Measurements from ENCODE around the gene SLC41A3. TPM values are rescaled to one million over a fixed set of nuclear protein-coding genes. Genes with fewer than 3 reads are reported as not detected.
"Not testable (repeated sequence)": the region's sequence is repeated elsewhere in the genome, so short reads cannot be mapped to it uniquely, and the experiment has no call there.

SLC41A3 gene
- polyA plus RNA-seq, 3 donors: 75.0 to 80.6 (median 77.2) TPM

- no peak for DNase-seq (ENCODE audit: low read depth in 3 of 3, low spot score in 2 of 3)
Measured at GRCh38 chr3:126013751-126014156, 70.2 kb downstream of the SLC41A3 start.

DNA sequence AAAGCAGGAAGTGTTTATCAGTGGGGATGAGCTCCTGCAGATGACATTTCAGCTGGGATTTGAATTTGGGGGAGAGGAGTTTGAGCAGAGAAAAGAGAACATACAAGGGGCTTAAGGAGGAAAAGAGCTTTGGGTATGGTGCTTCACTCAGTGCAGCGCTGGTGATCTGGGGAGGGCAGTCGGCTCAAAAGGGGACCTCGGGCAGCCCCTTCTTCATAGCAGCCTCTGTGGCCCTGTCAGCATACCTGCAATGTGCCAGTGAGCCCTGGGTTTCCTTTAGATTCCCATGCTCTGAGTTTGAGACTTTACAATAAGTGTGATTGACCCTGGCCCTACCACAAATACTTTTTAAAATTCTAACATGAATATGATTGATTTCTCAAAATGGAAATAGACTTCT is 74.7 kb downstream of the SLC41A3 start:
- no peak for DNase-seq (ENCODE audit: low read depth in 3 of 3, low spot score in 2 of 3)

DNA sequence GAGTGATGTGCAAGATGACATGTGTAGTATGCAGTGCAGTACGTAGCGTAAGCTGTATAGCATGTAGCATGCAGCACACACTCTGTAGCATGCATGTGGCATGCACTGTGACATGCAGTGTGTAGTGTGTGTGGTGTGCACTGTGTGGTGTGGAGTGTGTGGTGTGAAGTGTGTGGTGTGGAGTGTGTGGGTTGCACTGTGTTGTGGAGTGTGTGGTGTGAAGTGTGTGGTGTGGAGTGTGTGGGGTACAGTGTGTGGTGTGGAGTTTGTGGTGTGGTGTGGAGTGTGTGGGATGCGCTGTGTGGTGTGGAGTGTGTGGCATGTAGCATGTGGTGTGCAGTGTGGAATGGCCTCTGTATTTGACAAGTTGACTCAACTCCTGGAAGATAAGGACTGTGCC is 75.7 kb downstream of the SLC41A3 start:
- DNase-seq (ENCODE audit: low read depth in 3 of 3, low spot score in 2 of 3): no peak

DNA sequence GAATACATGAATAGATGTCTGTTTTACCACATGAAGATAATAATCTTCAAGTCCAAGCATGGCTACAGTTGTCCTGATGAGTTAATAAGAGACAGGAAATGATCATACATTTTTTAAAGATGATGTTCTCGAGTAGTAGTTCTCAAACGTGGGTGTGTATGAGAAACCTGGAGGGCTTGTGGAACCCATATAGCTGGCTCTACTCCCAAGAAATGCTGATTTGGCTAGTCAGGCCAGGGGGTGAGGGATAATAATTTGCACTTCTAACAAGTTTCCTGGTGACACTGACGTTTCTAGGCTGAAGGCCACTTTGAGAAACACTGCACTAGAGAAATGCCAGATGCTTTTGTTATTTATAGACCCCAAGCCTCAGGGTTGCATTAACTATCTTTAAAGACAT is 78.0 kb downstream of the SLC41A3 start:
- DNase-seq (ENCODE audit: low read depth in 3 of 3, low spot score in 2 of 3): no peak

DNA sequence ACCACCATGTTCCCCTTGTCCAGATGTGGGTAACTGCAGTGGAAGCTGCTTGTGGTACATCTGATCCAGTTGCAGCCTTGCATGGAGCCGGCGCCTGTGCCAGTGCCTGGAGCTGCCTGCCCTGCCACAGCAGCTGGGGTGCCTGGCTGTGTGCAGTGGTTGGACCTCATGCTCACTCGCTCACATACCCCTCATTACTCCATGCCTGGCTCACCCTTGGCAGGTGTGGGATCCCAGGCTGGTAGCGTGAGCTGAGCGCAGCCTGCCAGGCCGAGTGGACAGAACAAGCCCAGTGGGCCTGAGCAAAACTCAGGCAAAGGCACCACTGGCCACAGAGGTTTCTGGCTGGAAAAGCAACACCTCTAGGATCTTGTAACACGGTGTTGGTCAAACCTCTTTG is 79.2 kb downstream of the SLC41A3 start:
- no peak for DNase-seq (ENCODE audit: low read depth in 3 of 3, low spot score in 2 of 3)

- no peak for DNase-seq (ENCODE audit: low read depth in 3 of 3, low spot score in 2 of 3)
Measured at GRCh38 chr3:126004217-126004616, 79.7 kb downstream of the SLC41A3 start.

DNA sequence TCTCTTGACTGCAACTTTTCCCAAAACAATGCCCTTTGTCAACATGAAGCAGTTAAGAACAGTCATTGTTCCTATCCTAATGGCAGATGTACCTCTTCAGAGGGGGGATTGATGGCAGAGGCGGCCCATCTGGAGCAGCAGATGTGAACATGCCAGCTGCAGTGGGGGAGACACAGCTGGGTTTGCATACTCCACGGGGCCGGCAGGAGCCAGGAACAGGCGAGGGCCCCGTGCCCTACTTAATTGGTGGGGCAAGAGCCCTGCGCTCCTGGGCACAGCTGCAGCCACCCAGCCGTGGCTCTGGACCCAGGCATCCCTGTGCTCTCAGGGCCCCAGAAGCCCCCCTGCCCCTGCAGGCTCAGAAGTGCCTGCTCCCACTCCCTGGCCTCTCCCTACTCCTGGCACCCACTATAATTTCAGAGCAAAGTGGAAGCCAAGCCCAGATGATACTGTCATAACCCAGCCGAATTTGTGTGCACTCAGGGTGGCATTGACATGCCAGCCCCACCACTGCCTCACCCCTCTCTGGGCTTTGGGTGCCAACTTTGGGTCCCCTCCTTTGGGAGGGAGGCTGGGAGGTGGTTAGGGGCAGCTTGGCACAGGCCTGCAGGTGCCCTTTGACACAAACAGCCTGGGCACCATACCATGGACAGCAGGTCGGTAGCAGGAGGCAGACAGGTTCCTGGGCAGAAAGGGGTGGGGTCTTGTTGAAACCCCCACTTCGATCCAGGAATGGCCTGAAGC is 80.3 kb downstream of the SLC41A3 start:
- DNase-seq (ENCODE audit: low read depth in 3 of 3, low spot score in 2 of 3): no peak

- DNase-seq (ENCODE audit: low read depth in 3 of 3, low spot score in 2 of 3): no peak
Measured at GRCh38 chr3:126002189-126002588, 81.7 kb downstream of the SLC41A3 start.

GRCh38 chr3:125996751-125997150 is 87.2 kb downstream of the SLC41A3 start:
- not testable (repeated sequence) for DNase-seq (ENCODE audit: low read depth in 3 of 3, low spot score in 2 of 3)

DNA sequence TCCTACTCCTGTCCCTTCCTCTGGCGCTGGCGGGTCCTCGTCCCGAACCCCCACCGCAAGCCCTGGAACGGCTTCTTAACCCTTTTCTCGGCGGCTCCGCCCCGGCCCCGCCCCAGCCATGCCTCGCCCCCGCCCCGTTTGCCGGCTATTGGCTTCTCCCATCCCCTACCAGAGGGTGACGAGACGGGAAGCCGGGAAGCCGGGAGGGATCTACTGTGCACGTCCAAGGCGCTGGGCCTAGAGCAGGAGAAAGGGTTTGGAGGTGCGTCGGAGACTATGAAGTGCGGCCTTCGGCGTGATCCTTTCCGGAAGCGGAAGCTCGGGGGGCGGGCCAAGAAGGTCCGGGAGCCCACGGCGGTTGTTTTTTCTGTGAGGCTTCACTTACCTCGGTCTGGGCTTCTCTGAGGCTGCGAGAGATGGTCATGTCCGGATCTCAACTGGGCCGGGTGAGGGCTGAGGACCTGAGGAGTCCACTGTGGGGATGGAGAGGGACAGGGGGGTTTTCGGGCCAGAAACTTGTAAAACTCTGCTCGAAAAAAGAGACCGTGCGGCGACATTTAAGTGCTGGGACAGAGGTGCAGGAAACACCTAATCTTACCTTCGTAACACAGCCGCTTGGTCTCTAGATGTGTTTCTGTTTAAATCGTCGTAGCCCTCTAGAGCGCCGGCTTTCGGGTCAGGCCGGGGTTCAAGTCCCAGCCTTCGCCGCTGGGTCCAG is 93.5 kb downstream of the SLC41A3 start:
- peak; percentile 58 to 80 (median 63) for DNase-seq (ENCODE audit: low read depth in 3 of 3, low spot score in 2 of 3)

DNA sequence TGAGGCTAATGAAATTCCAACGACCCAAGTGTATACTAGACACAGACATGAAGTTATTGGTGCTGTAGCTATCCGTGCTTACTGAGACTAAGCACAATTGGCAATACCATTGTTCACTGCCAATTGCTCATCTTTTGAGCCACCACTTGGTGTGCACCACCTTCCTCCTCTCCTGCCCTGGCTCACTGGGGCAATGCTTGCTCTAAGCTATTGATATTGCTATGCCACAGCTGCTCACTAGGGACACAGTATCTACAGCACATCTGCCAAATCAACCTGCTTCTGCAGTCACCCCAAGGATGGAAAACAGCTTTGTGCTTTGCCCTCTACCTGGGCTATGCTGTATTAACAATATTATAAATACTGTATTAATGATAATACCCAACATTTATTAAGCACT is 99.0 kb downstream of the SLC41A3 start:
- not testable (repeated sequence) for DNase-seq (ENCODE audit: low read depth in 3 of 3, low spot score in 2 of 3)

DNA sequence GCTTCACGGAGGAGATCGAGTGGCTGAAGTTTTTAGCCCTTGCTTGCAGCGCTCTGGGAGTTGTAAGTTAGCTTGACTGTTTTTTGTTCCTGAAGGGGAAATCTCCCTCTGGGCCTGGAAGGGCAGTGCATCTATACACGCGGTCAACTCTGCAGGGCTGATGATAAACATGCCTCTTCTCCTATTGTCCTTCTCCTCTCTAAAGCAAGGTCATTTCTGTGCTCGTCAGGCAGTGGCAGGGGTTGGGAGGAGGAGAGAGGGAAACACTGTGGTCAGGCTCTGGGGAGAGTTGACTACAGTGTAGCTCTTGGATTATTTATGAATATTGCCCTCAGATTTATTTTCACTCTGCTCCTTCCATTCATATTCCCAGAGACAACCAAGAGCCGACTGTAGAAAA is 106.8 kb downstream of the SLC41A3 start:
- not testable (repeated sequence) for DNase-seq (ENCODE audit: low read depth in 3 of 3, low spot score in 2 of 3)

- not testable (repeated sequence) for DNase-seq (ENCODE audit: low read depth in 3 of 3, low spot score in 2 of 3)
Measured at GRCh38 chr3:125976003-125976390, 107.9 kb downstream of the SLC41A3 start.

- not testable (repeated sequence) for DNase-seq (ENCODE audit: low read depth in 3 of 3, low spot score in 2 of 3)
Measured at GRCh38 chr3:125975245-125976002, 108.5 kb downstream of the SLC41A3 start.

- peak in 1 of 3 donors; percentile 15 for DNase-seq (ENCODE audit: low read depth in 3 of 3, low spot score in 2 of 3)
Measured at GRCh38 chr3:125971997-125972944, 111.7 kb downstream of the SLC41A3 start.

GRCh38 chr3:125968701-125969592 is 115.0 kb downstream of the SLC41A3 start, which contains the start of gene ROPN1B:
ROPN1B (plus strand) TSS chr3:125969178; CDS start chr3:125972055, 2,877 bp downstream.
- DNase-seq (ENCODE audit: low read depth in 3 of 3, low spot score in 2 of 3): not testable (repeated sequence)

- not testable (repeated sequence) for DNase-seq (ENCODE audit: low read depth in 3 of 3, low spot score in 2 of 3)
Measured at GRCh38 chr3:125968121-125968520, 115.8 kb downstream of the SLC41A3 start.

DNA sequence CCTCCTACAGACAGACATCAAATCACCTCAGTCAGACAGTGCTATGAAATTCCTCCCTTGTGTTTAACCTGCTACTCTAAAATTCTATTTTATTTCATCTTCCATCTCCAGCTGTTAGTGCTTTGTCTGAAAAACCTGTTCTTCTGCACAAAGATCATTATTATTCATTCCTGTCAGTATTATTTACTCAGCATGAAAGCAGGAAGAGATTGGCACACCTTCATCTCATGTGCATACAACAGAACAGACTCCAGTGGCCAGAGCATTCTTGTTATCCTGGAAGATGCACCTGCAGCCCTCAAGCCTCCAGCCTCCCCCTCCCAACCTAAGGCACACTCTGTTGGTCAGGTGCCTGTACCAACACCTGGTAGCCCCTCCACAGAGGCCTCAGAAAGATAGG is 116.8 kb downstream of the SLC41A3 start:
- DNase-seq (ENCODE audit: low read depth in 3 of 3, low spot score in 2 of 3): no peak

GRCh38 chr3:125965505-125965904 is 118.4 kb downstream of the SLC41A3 start:
- DNase-seq (ENCODE audit: low read depth in 3 of 3, low spot score in 2 of 3): no peak

Data from right renal cortex interstitium (tissue), 3 donors.